SK-N-SH (cell line): ENCODE results near the gene E4F1. TPM values are rescaled to one million over a fixed set of nuclear protein-coding genes. Genes with fewer than 3 reads are reported as not detected.

Source experiments
- CTCF ChIA-PET: fragments of 300-600, 350-600 bp; formaldehyde crosslinking; extraction: SDS; loops from one replicate; lab custom pipeline; 2021; lab: Yijun Ruan, JAX
- POLR2A ChIA-PET: fragments of 350-600 bp; sonication (Branson Sonifier 250); formaldehyde crosslinking; extraction: SDS; loops from one replicate; lab custom pipeline; 2020; ENCODE audit warnings: antibody characterized with exemption, inconsistent platforms; lab: Yijun Ruan, JAX
- DNase-seq: peaks from one replicate; pipeline ENCODE4 v3.0.0; 2012
- H2AFZ ChIP-seq: fragments of 200-600 bp; sonication (generic); 2 replicates; pipeline ENCODE4 v1.8.1; 2016; ENCODE audit warnings: antibody characterized with exemption, mild to moderate bottlenecking, low read depth
- H3F3A ChIP-seq: fragments of 200-600 bp; sonication (generic); replicated peaks from 2 replicates; pipeline ENCODE3; 2016; ENCODE audit warnings: antibody characterized with exemption, mild to moderate bottlenecking; ENCODE audit not compliant: insufficient read depth
- H3K27ac ChIP-seq, 2 experiments: fragments of 200-500 bp in 1 of 2; fragments of 200-600 bp in 1 of 2; sonication (Bioruptor generic) in 1 of 2; sonication (generic), shearing (Covaris generic) in 1 of 2; 2 replicates each; pipeline versions ENCODE4 v1.5.1 to v1.6.1; 2014 to 2016; ENCODE audit warnings: low read depth in 2 of 2, inconsistent platforms in 1 of 2, low read length in 1 of 2, mild to moderate bottlenecking in 1 of 2, mixed read lengths in 1 of 2
- H3K27me3 ChIP-seq: fragments of 200-600 bp; sonication (generic), shearing (Covaris generic); 2 replicates; pipeline ENCODE4 v1.6.1; 2016; ENCODE audit warnings: mixed run types; ENCODE audit not compliant: insufficient read depth
- H3K36me3 ChIP-seq, 2 experiments: fragments of 200-500 bp in 1 of 2; fragments of 200-600 bp in 1 of 2; sonication (Bioruptor generic) in 1 of 2; sonication (generic) in 1 of 2; replicated peaks in 1 of 2; 2 replicates each; pipeline versions ENCODE3 to v1.5.1; 2014 to 2016; ENCODE audit warnings: low read length in 1 of 2, mild to moderate bottlenecking in 1 of 2; ENCODE audit not compliant: insufficient read depth in 2 of 2, control insufficient read depth in 1 of 2
- H3K4me1 ChIP-seq, 2 experiments: fragments of 200-500 bp in 1 of 2; fragments of 200-600 bp in 1 of 2; sonication (Bioruptor generic) in 1 of 2; sonication (generic), shearing (Covaris generic) in 1 of 2; 2 replicates each; pipeline versions ENCODE4 v1.5.1 to v1.6.1; 2014 to 2016; ENCODE audit warnings: low read depth in 1 of 2, low read length in 1 of 2, mixed run types in 1 of 2; ENCODE audit not compliant: insufficient read depth in 2 of 2, control insufficient read depth in 1 of 2
- H3K4me2 ChIP-seq: fragments of 200-600 bp; sonication (generic), shearing (Covaris generic); 2 replicates; pipeline ENCODE4 v1.6.1; 2017; ENCODE audit warnings: mixed run types
- H3K4me3 ChIP-seq, 2 experiments: fragments of 200-500 bp in 1 of 2; fragments of 200-600 bp in 1 of 2; sonication (Bioruptor generic) in 1 of 2; sonication (generic), shearing (Covaris generic) in 1 of 2; 2 replicates each; pipeline versions ENCODE4 v1.5.1 to v1.8.1; 2014 to 2016; ENCODE audit warnings: low read depth in 2 of 2, inconsistent platforms in 1 of 2, low read length in 1 of 2, mild to moderate bottlenecking in 1 of 2, mixed read lengths in 1 of 2, moderate library complexity in 1 of 2
- H3K79me2 ChIP-seq: fragments of 200-600 bp; sonication (generic); 2 replicates; pipeline ENCODE4 v1.8.1; 2017; ENCODE audit warnings: mild to moderate bottlenecking; ENCODE audit not compliant: insufficient read depth
- H3K9ac ChIP-seq: fragments of 200-600 bp; sonication (generic); 2 replicates; pipeline ENCODE4 v1.6.1; 2017; ENCODE audit warnings: mixed run types
- H3K9me2 ChIP-seq: fragments of 200-600 bp; sonication (generic); 2 replicates; pipeline ENCODE4 v1.6.1; 2017; ENCODE audit warnings: mixed run types
- H3K9me3 ChIP-seq: fragments of 200-600 bp; sonication (generic); 2 replicates; pipeline ENCODE4 v1.6.1; 2017; ENCODE audit warnings: mixed run types, mild to moderate bottlenecking, moderate library complexity
- H4K20me1 ChIP-seq: fragments of 200-600 bp; sonication (generic); 2 replicates; pipeline ENCODE4 v1.6.1; 2017; ENCODE audit warnings: mild to moderate bottlenecking, mixed run types; ENCODE audit not compliant: insufficient read depth
- CTCF ChIP-seq: fragments of 200-600 bp; sonication (generic); IDR thresholded peaks from 2 replicates; pipeline ENCODE4 v1.6.1; 2017; ENCODE audit warnings: antibody characterized with exemption, mild to moderate bottlenecking, moderate library complexity
- ELF1 ChIP-seq: IDR thresholded peaks from 2 replicates; pipeline ENCODE4 v1.4.0; 2012
- FOXM1 ChIP-seq: IDR thresholded peaks from 2 replicates; pipeline ENCODE4 v1.4.0; 2012; ENCODE audit warnings: low read depth, mild to moderate bottlenecking
- GATA2 ChIP-seq: sonication (generic); formaldehyde crosslinking; IDR thresholded peaks from 2 replicates; pipeline ENCODE4 v1.5.0; 2020; ENCODE audit warnings: mild to moderate bottlenecking, missing genetic modification reagents
- JUND ChIP-seq: IDR thresholded peaks from 2 replicates; pipeline ENCODE4 v1.4.0; 2012
- MEF2A ChIP-seq: IDR thresholded peaks from 2 replicates; pipeline ENCODE4 v1.4.0; 2012; ENCODE audit warnings: low read depth, borderline replicate concordance
- MXI1 ChIP-seq: IDR thresholded peaks from 2 replicates; pipeline ENCODE4 v1.6.1; 2012; ENCODE audit warnings: mild to moderate bottlenecking, low read depth, low read length, improper control_type of control experiment
- NFIC ChIP-seq: IDR thresholded peaks from 2 replicates; pipeline ENCODE4 v1.4.0; 2012; ENCODE audit warnings: borderline replicate concordance
- NRF1 ChIP-seq: IDR thresholded peaks from 2 replicates; pipeline ENCODE4 v1.6.1; 2012; ENCODE audit warnings: low read depth, mild to moderate bottlenecking, low read length
- PBX3 ChIP-seq: IDR thresholded peaks from 2 replicates; pipeline ENCODE4; 2012
- POLR2AphosphoS5 ChIP-seq: IDR thresholded peaks from 2 replicates; pipeline ENCODE4 v1.6.1; 2012; ENCODE audit warnings: low read depth, low read length
- RAD21 ChIP-seq: IDR thresholded peaks from 2 replicates; pipeline ENCODE4 v1.6.1; 2012; ENCODE audit warnings: mild to moderate bottlenecking, low read length
- RCOR1 ChIP-seq: fragments of 150-350 bp; IDR thresholded peaks from 2 replicates; pipeline ENCODE4 v1.6.1; 2017; ENCODE audit warnings: antibody characterized with exemption, low read length
- RFX5 ChIP-seq: IDR thresholded peaks from 2 replicates; pipeline ENCODE4 v1.6.1; 2012; ENCODE audit warnings: mild to moderate bottlenecking, improper control_type of control experiment, low read length
- RXRA ChIP-seq: IDR thresholded peaks from 2 replicates; pipeline ENCODE4 v1.4.0; 2012; ENCODE audit warnings: low read depth, mild to moderate bottlenecking, borderline replicate concordance
- SIN3A ChIP-seq: IDR thresholded peaks from 2 replicates; pipeline ENCODE4 v1.6.1; 2012; ENCODE audit warnings: low read depth, mild to moderate bottlenecking, low read length, moderate library complexity, borderline replicate concordance
- SMC3 ChIP-seq: IDR thresholded peaks from 2 replicates; pipeline ENCODE4 v1.6.1; 2012; ENCODE audit warnings: low read depth, low read length, improper control_type of control experiment
- TEAD4 ChIP-seq: IDR thresholded peaks from 2 replicates; pipeline ENCODE4 v1.4.0; 2012; ENCODE audit warnings: mild to moderate bottlenecking, borderline replicate concordance; ENCODE audit not compliant: insufficient read depth
- YY1 ChIP-seq: IDR thresholded peaks from 2 replicates; pipeline ENCODE4 v1.4.0; 2012; ENCODE audit warnings: low read depth, mild to moderate bottlenecking
- ZBTB33 ChIP-seq: IDR thresholded peaks from 2 replicates; pipeline ENCODE4 v1.4.0; 2012; ENCODE audit warnings: low read depth, borderline replicate concordance
- WGBS: methylation state at CpG from one replicate; pipeline ENCODE4 v1.1.6; 2017; ENCODE audit warnings: low lambda C conversion rate; 5-methylcytosine and 5-hydroxymethylcytosine counted together
- polyA plus RNA-seq, 3 experiments: library from polyadenylated mRNA; depleted of rRNA; stranded (reverse); fragments of >200 nt; gene quantifications; 2 replicates each; pipeline ENCODE4 v1.2.3, GENCODE V29; 2012

The E4F1 gene
- polyA plus RNA-seq, 1 of the 3 experiments (the other 2 are of a cell fraction), result 33.0 TPM

- H3K9ac ChIP-seq, result no peak overlapping the region
- ChIA-PET CTCF (interaction anchor here (0.9 to 3.6 kb wide), 22 partner anchors 10 to 306 kb away, joined by 3 to 33 read pairs (median 4); partner anchors contain the start of genes ABCA3, BRICD5, CCNF and ECI1), POLR2A (interaction anchor here (0.8 to 3.3 kb wide), 5 partner anchors 12 to 57 kb away, joined by 3 to 18 read pairs (median 5); partner anchors contain the start of genes ECI1 and TRAF7)
- peaks cover 0 to 18% of the 10 kb centered on the region in 2 experiments; a peak in 1 of 4 replicates for H3K4me1 ChIP-seq
- no peaks in the 10 kb centered on the region for H3K79me2 ChIP-seq
- no peaks in the 10 kb centered on the region for H4K20me1 ChIP-seq
- H3K9me3 ChIP-seq, result no peaks in the 10 kb centered on the region
- DNase-seq, result peak; percentile 74
- H3K27me3 ChIP-seq, result no peaks in the 10 kb centered on the region
- no peak overlapping the region for H2AFZ ChIP-seq
- no peaks in the 10 kb centered on the region for H3K9me2 ChIP-seq
- no peaks in the 10 kb centered on the region for H3F3A ChIP-seq
- peak; percentile 52 for TF ChIP-seq CTCF
- TF ChIP-seq PBX3, result no peak
- peak; percentile 77 for TF ChIP-seq RAD21
- TF ChIP-seq RCOR1, result peak; percentile 57; the same call in 1 of the 2 replicates
- no peak for TF ChIP-seq RXRA
- TF ChIP-seq SMC3, result peak; percentile 47
- 21% methylated on average over 6 of the region's 10 CpGs for WGBS
- peak overlapping the region; percentile 77; the same call in 1 of the 2 replicates for H3K4me2 ChIP-seq
- H3K36me3 ChIP-seq, result no peaks in the 10 kb centered on the region
- peak overlapping the region; percentile 21 to 53; a peak in 2 of 4 replicates for H3K4me3 ChIP-seq
- H3K27ac ChIP-seq, result no peak overlapping the region; a peak in 1 of 4 replicates
These were observed 28.5 kb upstream of the E4F1 start for GRCh38 chr16:2194852-2195321.

GRCh38 chr16:2195322-2196161 is 27.8 kb upstream of the E4F1 start:
- H3K79me2 ChIP-seq, result no peaks in the 10 kb centered on the region
- H3K4me3 ChIP-seq, result peak overlapping the region; percentile 44 to 53
- CTCF ChIA-PET, result interaction anchor here (0.6 to 3.6 kb wide), 21 partner anchors 9 to 306 kb away, joined by 3 to 33 read pairs (median 5); partner anchors contain the start of genes BRICD5, CCNF, ECI1 and MLST8
- H4K20me1 ChIP-seq, result no peaks in the 10 kb centered on the region
- no peaks in the 10 kb centered on the region for H3F3A ChIP-seq
- H3K36me3 ChIP-seq, result no peaks in the 10 kb centered on the region
- no peaks in the 10 kb centered on the region for H3K9me3 ChIP-seq
- no peak overlapping the region for H3K9ac ChIP-seq
- peaks cover 0 to 18% of the 10 kb centered on the region in 2 experiments; a peak in 1 of 4 replicates for H3K4me1 ChIP-seq
- H3K9me2 ChIP-seq, result no peaks in the 10 kb centered on the region
- POLR2A ChIA-PET, result interaction anchor here (0.8 to 3.3 kb wide), 6 partner anchors 9 to 56 kb away, joined by 3 to 18 read pairs (median 5); partner anchors contain the start of genes ECI1, MLST8 and TRAF7
- H3K27me3 ChIP-seq, result no peaks in the 10 kb centered on the region
- no peak overlapping the region; a peak in 1 of 4 replicates for H3K27ac ChIP-seq
- peak overlapping the region; percentile 77 for H3K4me2 ChIP-seq
- 0% methylated on average over 1 of the region's 49 CpGs for WGBS
- DNase-seq, result peak; percentile 70
- H2AFZ ChIP-seq, result no peak overlapping the region
- TF ChIP-seq NRF1, result no peak
- no peak for TF ChIP-seq ELF1
- TF ChIP-seq ZBTB33, result no peak
- TF ChIP-seq PBX3, result no peak
- no peak for TF ChIP-seq RFX5
- TF ChIP-seq RAD21, result no peak
- TF ChIP-seq SIN3A, result no peak
- TF ChIP-seq JUND, result no peak
- no peak for TF ChIP-seq YY1
- no peak; the same call in 1 of the 2 replicates for TF ChIP-seq MXI1
- TF ChIP-seq GATA2, result no peak
- TF ChIP-seq NFIC, result no peak
- no peak for TF ChIP-seq TEAD4
- no peak for TF ChIP-seq FOXM1
- TF ChIP-seq MEF2A, result no peak
- no peak for TF ChIP-seq POLR2AphosphoS5
- TF ChIP-seq SMC3, result no peak
